ENCODE results near the gene ICA1.

DNA sequence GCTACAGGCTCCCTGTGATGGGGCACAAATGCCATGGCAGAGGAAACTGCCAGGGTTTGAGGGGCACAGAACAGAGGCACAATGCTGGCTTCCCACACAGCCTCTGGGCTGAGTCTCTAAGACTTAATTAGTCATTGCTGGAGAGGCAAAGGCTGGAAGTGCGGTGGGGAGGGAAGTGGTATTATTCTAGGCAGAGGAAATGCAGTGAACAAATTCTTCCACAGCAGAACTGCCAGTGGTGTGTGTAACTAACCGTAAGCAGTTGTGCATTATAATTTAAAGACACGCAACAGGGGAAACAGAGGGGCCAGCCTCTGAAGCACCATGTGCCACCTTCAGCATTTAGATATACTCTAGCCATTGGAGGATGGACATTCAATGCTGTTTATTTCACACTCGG lies 12.8 kb downstream of the ICA1 start:
- no peak for TF ChIP-seq POLR2A (IDR thresholded peaks at IDR 0.05)
- TF ChIP-seq, protein P1, sequence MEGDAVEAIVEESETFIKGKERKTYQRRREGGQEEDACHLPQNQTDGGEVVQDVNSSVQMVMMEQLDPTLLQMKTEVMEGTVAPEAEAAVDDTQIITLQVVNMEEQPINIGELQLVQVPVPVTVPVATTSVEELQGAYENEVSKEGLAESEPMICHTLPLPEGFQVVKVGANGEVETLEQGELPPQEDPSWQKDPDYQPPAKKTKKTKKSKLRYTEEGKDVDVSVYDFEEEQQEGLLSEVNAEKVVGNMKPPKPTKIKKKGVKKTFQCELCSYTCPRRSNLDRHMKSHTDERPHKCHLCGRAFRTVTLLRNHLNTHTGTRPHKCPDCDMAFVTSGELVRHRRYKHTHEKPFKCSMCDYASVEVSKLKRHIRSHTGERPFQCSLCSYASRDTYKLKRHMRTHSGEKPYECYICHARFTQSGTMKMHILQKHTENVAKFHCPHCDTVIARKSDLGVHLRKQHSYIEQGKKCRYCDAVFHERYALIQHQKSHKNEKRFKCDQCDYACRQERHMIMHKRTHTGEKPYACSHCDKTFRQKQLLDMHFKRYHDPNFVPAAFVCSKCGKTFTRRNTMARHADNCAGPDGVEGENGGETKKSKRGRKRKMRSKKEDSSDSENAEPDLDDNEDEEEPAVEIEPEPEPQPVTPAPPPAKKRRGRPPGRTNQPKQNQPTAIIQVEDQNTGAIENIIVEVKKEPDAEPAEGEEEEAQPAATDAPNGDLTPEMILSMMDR (IDR thresholded peaks at IDR 0.05) = no peak

Data from body of pancreas (tissue), 4 donors.